Activated T-helper 17 cell treated with anti-CD3 and anti-CD28 coated beads, Interleukin-2, amount 50 U/mL, for 72 hours (primary cell): ENCODE measurements around the gene MYO10. TPM values are rescaled to one million over a fixed set of nuclear protein-coding genes. Genes with fewer than 3 reads are reported as not detected.
"Not testable (repeated sequence)": the region's sequence is repeated elsewhere in the genome, so short reads cannot be mapped to it uniquely, and the experiment has no call there.

Experiments used
- ATAC-seq: fragments of 150-1000 bp; cut with Tn5 transposase; replicated peaks from 2 replicates; pipeline ENCODE4 v1.10.0; 2021; ENCODE audit warnings: mild to moderate bottlenecking, moderate library complexity
- H3K27ac Mint-ChIP-seq: one replicate; pipeline ENCODE4 v1.8.0; 2022; ENCODE audit warnings: mixed read lengths
- H3K27me3 Mint-ChIP-seq: one replicate; pipeline ENCODE4 v1.8.0; 2022; ENCODE audit warnings: mixed read lengths
- H3K36me3 Mint-ChIP-seq: one replicate; pipeline ENCODE4 v1.8.0; 2022; ENCODE audit warnings: low read depth, mild to moderate bottlenecking, mixed read lengths
- H3K4me1 Mint-ChIP-seq: one replicate; pipeline ENCODE4 v1.8.0; 2022; ENCODE audit warnings: mixed read lengths
- H3K4me3 Mint-ChIP-seq: one replicate; pipeline ENCODE4 v1.8.0; 2022; ENCODE audit warnings: mild to moderate bottlenecking, mixed read lengths
- H3K9me3 Mint-ChIP-seq: one replicate; pipeline ENCODE4 v1.8.0; 2022; ENCODE audit warnings: mixed read lengths
- total RNA-seq, 2 donors: library from RNA; stranded (reverse); gene quantifications; one replicate each; pipeline ENCODE4 v1.2.3, GENCODE V29; 2022

The MYO10 gene
- total RNA-seq, 2 donors from 2014 or later: 0.34 to 0.80 TPM

DNA sequence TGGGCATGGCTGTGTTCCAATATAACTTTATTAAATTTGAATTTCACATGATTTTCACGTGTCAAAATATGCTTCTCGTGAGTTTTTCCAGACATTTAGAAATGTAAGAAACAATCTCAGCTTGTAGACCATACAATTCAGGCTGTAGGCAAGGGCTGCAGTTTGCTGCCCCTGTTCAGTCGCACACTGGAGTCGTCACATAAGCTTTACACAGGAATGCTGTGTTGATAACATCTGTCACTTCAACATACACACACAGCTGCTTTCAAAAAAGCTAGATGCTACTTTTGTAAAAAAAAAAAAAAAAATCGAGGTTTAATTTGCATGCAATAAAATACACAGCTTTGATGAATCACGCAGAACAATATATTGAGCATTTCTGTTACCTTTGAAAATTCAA, 77.9 kb downstream of the MYO10 start:
- Mint-ChIP-seq H3K27ac (no peak overlapping the region), H3K9me3 (peaks cover 4% of the 10 kb centered on the region), H3K4me3 (no peak overlapping the region), H3K36me3 (no peaks in the 10 kb centered on the region), H3K4me1 (no peaks in the 10 kb centered on the region), H3K27me3 (peaks cover 6% of the 10 kb centered on the region)
- no peak for ATAC-seq

DNA sequence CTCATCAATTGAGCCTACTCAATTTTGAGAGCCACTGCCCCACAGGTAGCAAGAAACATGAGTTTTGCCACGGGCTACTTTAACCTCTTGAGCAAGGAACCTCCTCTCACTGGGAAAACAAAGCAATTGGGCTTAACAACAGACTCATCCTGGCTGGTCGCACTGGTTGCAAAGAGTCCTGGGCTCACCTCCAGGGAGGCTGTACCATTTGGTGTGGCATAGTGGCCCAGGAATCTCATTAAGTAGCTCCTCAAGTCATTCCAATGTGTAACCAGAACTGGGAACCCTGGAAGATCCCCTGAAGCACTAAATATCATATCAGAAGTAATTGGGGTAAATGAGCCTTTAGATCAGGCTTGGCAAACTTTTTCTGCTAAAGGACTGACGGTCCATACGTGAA, 78.5 kb downstream of the MYO10 start:
- H3K27ac Mint-ChIP-seq: no peak overlapping the region
- no peaks in the 10 kb centered on the region for H3K36me3 Mint-ChIP-seq
- H3K9me3 Mint-ChIP-seq: peaks cover 4% of the 10 kb centered on the region
- no peak overlapping the region for H3K4me3 Mint-ChIP-seq
- ATAC-seq: no peak
- H3K27me3 Mint-ChIP-seq: peaks cover 6% of the 10 kb centered on the region
- no peaks in the 10 kb centered on the region for H3K4me1 Mint-ChIP-seq

DNA sequence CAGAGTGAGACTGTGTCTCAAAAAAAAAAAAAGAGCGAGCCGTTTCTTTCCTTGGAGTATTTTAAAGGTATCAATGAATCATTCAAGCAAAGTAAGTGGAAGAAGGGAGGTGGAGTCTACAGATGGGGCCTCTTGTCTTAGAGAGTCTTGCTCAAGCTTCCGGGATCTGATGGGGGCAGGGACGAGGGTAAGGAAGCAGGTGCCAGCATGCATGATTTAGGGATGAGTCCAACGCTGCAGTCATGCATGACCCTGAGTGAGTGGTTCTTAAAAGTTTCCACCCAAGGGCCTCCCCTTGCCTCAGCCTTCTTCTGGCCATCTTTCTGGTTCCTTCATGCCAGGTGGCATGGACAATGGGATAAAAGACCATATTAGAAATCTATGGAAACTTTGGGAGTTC, 79.6 kb downstream of the MYO10 start:
- Mint-ChIP-seq H3K9me3 (peaks cover 4% of the 10 kb centered on the region), H3K36me3 (no peaks in the 10 kb centered on the region), H3K27ac (no peak overlapping the region), H3K27me3 (peaks cover 8% of the 10 kb centered on the region), H3K4me1 (no peaks in the 10 kb centered on the region), H3K4me3 (no peak overlapping the region)
- ATAC-seq: no peak

DNA sequence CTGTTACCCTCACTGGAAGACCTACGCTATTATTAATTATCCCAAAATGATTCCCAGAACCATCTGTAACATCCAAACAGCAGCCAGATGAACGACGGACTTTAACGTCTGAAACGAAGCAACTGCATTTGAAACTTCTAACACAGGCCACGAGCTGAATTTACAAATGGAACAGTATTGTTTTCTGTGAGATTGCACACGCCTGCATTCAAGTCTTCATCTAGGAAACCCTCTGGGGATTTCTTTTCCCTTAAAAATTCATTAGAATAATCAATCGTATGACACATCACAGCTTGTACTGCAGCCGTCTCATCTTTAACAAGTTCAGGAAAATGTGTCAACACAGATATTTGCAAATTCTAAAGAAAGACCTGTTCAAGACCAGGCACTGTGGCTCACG, 80.2 kb downstream of the MYO10 start:
- Mint-ChIP-seq H3K36me3 (no peaks in the 10 kb centered on the region), H3K27me3 (peaks cover 12% of the 10 kb centered on the region), H3K27ac (no peak overlapping the region), H3K9me3 (peaks cover 4% of the 10 kb centered on the region), H3K4me3 (no peak overlapping the region), H3K4me1 (no peaks in the 10 kb centered on the region)
- no peak for ATAC-seq

DNA sequence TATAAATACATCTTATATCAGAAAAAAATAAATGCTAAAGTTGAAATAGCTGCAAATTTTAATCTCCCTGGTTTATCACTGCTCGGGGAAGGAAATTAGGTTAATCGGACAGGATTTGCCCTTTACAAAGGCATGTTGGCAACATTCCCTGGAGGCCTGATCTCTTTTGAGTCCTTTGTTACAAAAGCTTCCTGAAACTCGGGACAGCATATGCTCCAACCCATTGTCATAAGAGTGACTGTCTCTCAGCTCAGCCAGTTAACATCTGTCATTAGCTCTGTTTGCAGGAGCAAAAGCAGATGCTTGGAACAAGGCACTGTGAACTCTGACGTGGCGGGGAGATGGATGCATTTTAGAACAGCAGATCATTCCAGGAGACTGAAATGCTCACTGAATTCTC, 80.6 kb downstream of the MYO10 start:
- no peak for ATAC-seq
- Mint-ChIP-seq H3K36me3 (no peaks in the 10 kb centered on the region), H3K4me1 (no peaks in the 10 kb centered on the region), H3K27me3 (peaks cover 11% of the 10 kb centered on the region), H3K27ac (no peak overlapping the region), H3K9me3 (peaks cover 3% of the 10 kb centered on the region), H3K4me3 (no peak overlapping the region)

DNA sequence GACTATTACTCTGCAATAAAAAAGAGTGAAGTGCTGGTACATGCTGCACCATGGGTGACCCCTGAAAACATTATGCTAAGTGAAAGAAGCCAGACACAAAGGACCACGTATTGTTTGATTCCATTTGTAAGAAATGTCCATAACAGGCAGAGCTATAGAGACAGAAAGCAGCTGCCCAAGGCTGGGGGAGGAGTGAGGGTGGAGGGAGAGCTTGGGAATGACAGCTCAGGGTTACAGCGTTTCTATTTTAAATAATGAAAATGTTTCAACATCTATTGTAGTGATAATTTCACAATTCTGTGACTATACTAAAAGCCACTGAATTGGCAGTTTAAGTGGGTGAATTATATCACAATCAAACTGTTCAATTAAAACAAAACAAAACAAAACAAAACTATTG, 81.7 kb downstream of the MYO10 start:
- Mint-ChIP-seq H3K27ac (no peak overlapping the region), H3K4me1 (no peaks in the 10 kb centered on the region), H3K36me3 (no peaks in the 10 kb centered on the region), H3K4me3 (no peak overlapping the region), H3K27me3 (peaks cover 9% of the 10 kb centered on the region), H3K9me3 (no peaks in the 10 kb centered on the region)
- no peak for ATAC-seq

DNA sequence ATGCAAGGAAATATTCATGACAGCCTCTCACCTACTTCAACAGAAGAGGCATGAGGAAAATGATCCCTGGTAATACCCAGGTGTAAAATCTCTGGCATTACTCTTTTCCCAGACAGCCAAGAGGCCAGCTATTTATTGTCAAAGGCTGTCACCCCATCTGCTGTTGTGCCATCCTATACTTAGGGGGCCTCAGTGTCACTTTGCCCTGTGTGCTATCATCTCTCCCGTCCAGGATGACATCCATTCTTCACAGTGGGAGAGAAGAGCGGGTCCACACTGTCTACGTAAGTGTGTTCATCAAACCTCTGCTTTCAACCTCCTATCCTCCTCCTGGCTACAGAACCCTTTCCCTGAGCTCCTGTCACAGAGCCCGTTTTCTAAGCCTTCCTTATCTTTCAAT, 82.6 kb downstream of the MYO10 start:
- H3K36me3 Mint-ChIP-seq: no peaks in the 10 kb centered on the region
- no peak overlapping the region for H3K4me3 Mint-ChIP-seq
- H3K27ac Mint-ChIP-seq: no peak overlapping the region
- no peaks in the 10 kb centered on the region for H3K4me1 Mint-ChIP-seq
- peaks cover 9% of the 10 kb centered on the region for H3K27me3 Mint-ChIP-seq
- ATAC-seq: no peak
- no peaks in the 10 kb centered on the region for H3K9me3 Mint-ChIP-seq

DNA sequence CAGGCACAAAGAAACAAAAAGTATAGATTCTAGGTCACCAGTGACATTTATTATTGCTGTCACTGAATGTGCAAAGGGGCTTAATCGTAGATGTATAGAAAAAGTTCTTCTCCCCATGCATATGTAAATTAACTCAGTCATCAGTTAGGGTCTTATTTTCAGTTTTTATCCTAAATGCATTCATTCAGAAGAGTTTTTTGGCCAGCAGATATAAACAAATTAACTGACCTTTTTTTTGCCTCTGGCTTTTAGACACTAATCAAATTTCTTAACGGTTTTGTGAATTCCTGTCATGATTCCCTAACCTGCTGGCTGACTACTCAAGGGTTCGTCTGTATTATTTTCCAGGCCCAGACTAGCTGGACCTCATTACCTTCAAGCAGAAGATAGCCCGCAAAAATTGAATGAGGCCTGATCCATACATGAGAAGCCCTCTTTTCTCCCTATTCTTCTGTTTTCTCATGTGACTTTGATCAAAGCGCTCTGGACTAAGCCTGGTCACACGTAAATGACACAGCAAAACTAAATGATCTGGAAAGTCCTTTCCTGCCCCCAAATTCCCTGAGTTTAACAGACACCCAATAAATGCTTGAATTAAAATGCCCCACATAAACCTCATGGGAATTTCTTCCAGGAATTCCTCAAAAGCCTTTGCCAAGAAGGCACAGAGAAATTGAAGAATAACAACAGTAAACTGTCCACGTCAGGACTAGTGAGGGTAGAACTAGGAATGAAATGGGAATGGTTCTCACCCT, 83.7 kb downstream of the MYO10 start:
- H3K9me3 Mint-ChIP-seq: no peaks in the 10 kb centered on the region
- H3K27me3 Mint-ChIP-seq: peaks cover 9% of the 10 kb centered on the region

DNA sequence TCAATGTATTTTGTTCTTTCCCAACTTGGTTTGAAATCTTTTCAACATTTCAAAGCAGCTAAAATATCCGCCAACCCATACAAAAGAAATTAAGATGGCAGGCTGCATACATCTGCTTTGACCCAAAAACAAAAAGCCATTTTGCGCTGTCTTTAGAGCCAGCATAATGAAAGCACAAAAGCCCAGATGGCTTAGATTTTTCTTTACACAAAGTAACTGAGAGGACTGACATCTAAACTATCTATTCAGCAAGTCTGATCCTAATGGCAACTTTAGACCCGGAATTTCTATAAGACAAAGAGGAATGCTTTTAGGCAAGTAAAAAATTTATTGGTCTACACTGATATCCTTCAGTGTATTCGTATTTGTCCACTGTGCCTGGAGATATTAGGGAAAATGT, 86.3 kb downstream of the MYO10 start:
- ATAC-seq: no peak
- Mint-ChIP-seq H3K9me3 (no peaks in the 10 kb centered on the region), H3K36me3 (no peaks in the 10 kb centered on the region), H3K27me3 (peaks cover 6% of the 10 kb centered on the region), H3K27ac (no peak overlapping the region), H3K4me1 (no peaks in the 10 kb centered on the region), H3K4me3 (no peak overlapping the region)

More for the DNA sequence above, 83.7 kb downstream of the MYO10 start:
- ATAC-seq: no peak
- no peak overlapping the region for H3K27ac Mint-ChIP-seq
- no peak overlapping the region for H3K4me3 Mint-ChIP-seq
- no peaks in the 10 kb centered on the region for H3K4me1 Mint-ChIP-seq
- H3K36me3 Mint-ChIP-seq: no peaks in the 10 kb centered on the region

DNA sequence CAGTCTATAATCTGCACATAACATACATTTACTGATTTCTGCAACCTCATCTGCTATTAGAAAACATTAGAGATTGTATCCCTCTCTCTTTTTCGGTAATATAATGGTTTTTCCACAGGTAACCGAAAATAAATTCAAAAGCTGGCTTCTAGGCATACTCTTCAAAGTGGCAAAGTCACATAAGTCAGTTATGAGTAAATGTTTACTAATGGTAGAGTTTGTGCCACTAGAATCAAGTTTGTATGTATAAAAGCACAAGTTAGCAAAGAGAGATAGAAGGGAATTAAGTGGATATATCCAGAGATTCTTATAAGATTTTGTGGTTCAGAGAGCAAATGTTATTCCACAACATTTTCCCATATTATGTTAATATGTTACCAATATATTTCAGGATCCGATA, 86.9 kb downstream of the MYO10 start:
- Mint-ChIP-seq H3K9me3 (no peaks in the 10 kb centered on the region), H3K4me3 (no peak overlapping the region), H3K36me3 (no peaks in the 10 kb centered on the region), H3K27me3 (peaks cover 6% of the 10 kb centered on the region), H3K4me1 (no peaks in the 10 kb centered on the region), H3K27ac (no peak overlapping the region)
- no peak for ATAC-seq

DNA sequence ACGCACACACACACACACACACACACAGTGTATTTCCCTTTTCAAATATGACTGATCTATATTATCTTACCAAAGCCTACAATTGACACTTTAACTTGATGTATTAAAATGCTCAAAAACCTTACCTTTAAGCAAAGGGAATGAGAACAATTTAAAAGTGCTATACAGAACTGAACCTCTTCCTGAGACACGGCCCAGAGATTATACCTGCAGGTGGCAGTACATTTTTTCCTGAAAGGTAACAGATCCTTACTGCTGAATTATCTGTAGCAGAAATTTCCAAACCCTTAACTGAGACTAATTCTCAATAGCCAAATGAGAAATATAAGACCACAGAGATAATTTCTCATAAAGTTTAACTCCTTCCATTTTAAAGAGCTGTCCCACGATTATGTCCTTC, 91.1 kb downstream of the MYO10 start:
- no peak for ATAC-seq
- Mint-ChIP-seq H3K4me1 (no peaks in the 10 kb centered on the region), H3K36me3 (no peaks in the 10 kb centered on the region), H3K9me3 (no peaks in the 10 kb centered on the region), H3K4me3 (no peak overlapping the region), H3K27ac (no peak overlapping the region), H3K27me3 (no peaks in the 10 kb centered on the region)

DNA sequence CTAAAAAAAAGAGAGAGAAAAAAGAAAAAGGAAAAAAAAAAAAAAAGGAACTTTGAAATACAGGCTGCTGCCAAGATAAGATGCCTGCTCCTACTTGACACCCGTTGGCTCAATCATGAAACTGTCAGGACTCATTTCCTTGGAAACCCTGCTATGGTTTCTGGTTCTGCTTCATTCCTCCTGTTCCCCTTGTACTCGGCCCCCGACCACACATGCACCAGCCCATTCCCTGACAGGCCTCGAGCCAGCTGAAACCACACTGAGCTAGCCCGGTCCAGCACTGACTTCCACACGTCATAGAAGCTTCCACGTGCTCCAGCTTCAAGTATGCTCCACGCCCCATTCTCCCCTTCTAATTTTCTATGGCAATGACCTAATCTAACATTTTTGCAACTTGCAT, 93.2 kb downstream of the MYO10 start:
- Mint-ChIP-seq H3K9me3 (no peaks in the 10 kb centered on the region), H3K4me1 (no peaks in the 10 kb centered on the region), H3K36me3 (no peaks in the 10 kb centered on the region), H3K4me3 (no peak overlapping the region), H3K27ac (no peak overlapping the region), H3K27me3 (no peaks in the 10 kb centered on the region)
- ATAC-seq: no peak

DNA sequence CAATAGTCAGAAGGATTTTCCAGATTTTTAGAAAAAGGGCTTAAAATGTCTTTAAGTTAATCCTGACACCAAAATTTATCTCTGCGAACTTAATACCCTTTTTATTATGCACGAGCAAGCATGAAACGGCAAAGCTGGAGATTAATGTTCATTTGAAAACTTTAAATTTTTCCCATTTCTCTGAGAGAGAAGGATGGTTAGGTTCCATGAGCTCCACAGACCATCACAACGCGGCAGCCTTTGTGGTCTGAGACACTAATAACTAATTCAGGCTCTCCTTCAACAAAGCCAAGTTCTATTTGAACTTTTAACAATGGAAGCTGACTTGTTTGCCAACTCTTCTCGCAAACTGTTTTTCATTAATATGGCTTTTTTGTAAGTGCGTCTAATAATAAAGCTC, 94.7 kb downstream of the MYO10 start:
- H3K27me3 Mint-ChIP-seq: peaks cover 3% of the 10 kb centered on the region
- H3K9me3 Mint-ChIP-seq: no peaks in the 10 kb centered on the region
- no peaks in the 10 kb centered on the region for H3K4me1 Mint-ChIP-seq
- H3K27ac Mint-ChIP-seq: no peak overlapping the region
- H3K36me3 Mint-ChIP-seq: no peaks in the 10 kb centered on the region
- no peak for ATAC-seq
- no peak overlapping the region for H3K4me3 Mint-ChIP-seq

DNA sequence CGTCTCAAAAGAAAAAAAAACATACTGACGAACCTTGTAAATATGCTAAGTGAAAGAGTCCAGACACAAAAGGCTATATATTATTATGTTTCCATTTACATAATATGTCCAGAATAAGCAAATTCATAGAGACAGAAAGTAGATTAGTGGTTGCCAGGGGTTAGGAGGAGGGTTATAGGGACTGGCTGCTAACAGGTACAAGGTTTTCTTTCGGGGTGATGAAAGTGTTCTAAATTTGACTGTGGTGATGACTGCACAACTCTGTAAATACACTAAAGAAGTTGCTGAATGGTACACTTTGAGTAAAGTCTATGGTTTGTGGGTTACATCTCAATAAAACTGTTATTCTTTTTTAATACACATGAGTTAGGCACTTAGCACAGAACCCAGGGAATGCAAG, 98.8 kb downstream of the MYO10 start:
- H3K9me3 Mint-ChIP-seq: no peaks in the 10 kb centered on the region
- H3K4me3 Mint-ChIP-seq: no peak overlapping the region
- H3K27ac Mint-ChIP-seq: no peak overlapping the region
- H3K36me3 Mint-ChIP-seq: no peaks in the 10 kb centered on the region
- peaks cover 6% of the 10 kb centered on the region for H3K27me3 Mint-ChIP-seq
- no peak for ATAC-seq
- H3K4me1 Mint-ChIP-seq: no peaks in the 10 kb centered on the region

DNA sequence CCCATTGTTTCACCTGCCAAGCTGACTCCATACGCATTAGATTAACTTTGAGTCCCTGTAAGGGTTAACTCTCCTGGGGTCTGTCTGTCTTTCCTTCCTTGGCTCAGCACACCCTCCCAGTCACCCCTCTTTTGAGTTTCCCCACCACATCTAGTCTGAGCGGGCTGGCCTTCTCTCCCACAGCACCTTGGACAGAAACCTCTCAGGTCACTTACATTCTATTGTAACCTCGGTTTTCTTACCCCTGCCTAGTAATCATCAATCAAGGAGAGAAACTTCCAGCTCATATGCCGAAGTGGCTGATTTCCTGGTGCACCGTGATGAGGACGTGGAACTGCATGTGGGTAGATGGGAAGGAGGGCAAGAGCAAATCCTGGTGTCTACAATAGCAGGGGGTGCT, 102.1 kb downstream of the MYO10 start:
- Mint-ChIP-seq H3K4me1 (no peaks in the 10 kb centered on the region), H3K9me3 (no peaks in the 10 kb centered on the region), H3K27ac (no peak overlapping the region), H3K4me3 (no peak overlapping the region), H3K36me3 (no peaks in the 10 kb centered on the region), H3K27me3 (peaks cover 9% of the 10 kb centered on the region)
- ATAC-seq: no peak

DNA sequence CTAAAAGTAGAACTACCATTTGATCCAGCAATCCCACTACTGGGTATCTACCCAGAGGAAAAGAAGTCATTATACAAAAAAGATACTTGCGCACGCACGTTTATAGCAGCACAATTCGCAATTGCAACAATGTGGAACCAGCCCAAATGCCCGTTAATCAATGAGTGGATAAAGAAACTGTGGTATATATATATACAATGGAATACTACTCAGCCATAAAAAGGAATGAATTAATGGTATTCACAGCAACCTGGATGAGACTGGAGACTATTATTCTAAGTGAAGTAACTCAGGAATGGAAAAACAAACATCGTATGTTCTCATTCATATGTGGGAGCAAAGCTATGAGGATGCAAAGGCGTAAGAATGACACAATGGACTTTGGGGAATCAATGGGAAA, 104.8 kb downstream of the MYO10 start:
- H3K4me3 Mint-ChIP-seq, H3K27me3 Mint-ChIP-seq, H3K9me3 Mint-ChIP-seq, H3K4me1 Mint-ChIP-seq, ATAC-seq, H3K36me3 Mint-ChIP-seq, H3K27ac Mint-ChIP-seq: not testable (repeated sequence)
